Brain microvascular endothelial cell (primary cell): ENCODE measurements around the gene LRCOL1.

Source experiments
- DNase-seq: peaks from one replicate; pipeline ENCODE4 v3.0.0-alpha.2; 2020
- H3K27ac ChIP-seq: fragments of 250-450 bp; sonication (Bioruptor Pico); 2 replicates; pipeline ENCODE4 v1.5.1; 2020; ENCODE audit warnings: mild to moderate bottlenecking, moderate library complexity
- H3K27me3 ChIP-seq: fragments of 250-450 bp; sonication (Bioruptor Pico); replicated peaks from 2 replicates; pipeline ENCODE4 v1.5.1; 2020; ENCODE audit warnings: mild to moderate bottlenecking
- H3K36me3 ChIP-seq: fragments of 250-450 bp; sonication (Bioruptor Pico); replicated peaks from 2 replicates; pipeline ENCODE4 v1.5.1; 2020; ENCODE audit warnings: mild to moderate bottlenecking
- H3K4me3 ChIP-seq: 2 replicates; pipeline ENCODE4 v1.5.1; 2011; ENCODE audit warnings: low read depth, mild to moderate bottlenecking, control low read depth, low read length, moderate library complexity
- in situ Hi-C: cut with HindIII; loops from 2 replicates; pipeline ENCODE4 v1.10.0; 2017; ENCODE audit warnings: low sequenced_read_pairs, low pct_ligation_motif_present
- TF ChIP-seq, protein P1 (sequence below): IDR thresholded peaks from 2 replicates; pipeline ENCODE4 v1.5.1; 2011; ENCODE audit warnings: low read depth, mild to moderate bottlenecking, moderate library complexity, low read length, control low read depth, inconsistent platforms; ENCODE audit errors: missing control alignments

Gene LRCOL1

DNA sequence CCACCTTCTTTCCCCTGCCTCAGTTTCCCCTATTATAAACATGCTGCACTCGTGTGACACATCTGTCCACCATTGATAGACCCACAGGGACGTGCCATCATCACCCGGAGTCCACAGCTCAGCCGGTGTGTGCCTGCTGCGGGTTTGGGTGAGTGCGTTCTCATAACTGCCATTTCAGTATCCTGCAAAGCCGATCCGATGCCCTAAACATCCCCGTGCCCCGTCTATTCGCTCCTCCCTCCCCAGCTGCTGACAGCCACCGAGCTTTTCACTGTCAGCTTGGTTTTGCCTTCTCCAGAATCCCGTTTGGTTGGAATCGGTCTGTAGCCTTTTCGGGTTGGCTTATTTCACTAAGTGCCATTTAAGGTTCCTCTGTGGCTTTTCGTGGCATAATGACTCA, 3.9 kb downstream of the LRCOL1 start:
- H3K27me3 ChIP-seq = peaks cover 47% of the 10 kb centered on the region
- H3K27ac ChIP-seq = no peak overlapping the region
- TF ChIP-seq, protein P1, sequence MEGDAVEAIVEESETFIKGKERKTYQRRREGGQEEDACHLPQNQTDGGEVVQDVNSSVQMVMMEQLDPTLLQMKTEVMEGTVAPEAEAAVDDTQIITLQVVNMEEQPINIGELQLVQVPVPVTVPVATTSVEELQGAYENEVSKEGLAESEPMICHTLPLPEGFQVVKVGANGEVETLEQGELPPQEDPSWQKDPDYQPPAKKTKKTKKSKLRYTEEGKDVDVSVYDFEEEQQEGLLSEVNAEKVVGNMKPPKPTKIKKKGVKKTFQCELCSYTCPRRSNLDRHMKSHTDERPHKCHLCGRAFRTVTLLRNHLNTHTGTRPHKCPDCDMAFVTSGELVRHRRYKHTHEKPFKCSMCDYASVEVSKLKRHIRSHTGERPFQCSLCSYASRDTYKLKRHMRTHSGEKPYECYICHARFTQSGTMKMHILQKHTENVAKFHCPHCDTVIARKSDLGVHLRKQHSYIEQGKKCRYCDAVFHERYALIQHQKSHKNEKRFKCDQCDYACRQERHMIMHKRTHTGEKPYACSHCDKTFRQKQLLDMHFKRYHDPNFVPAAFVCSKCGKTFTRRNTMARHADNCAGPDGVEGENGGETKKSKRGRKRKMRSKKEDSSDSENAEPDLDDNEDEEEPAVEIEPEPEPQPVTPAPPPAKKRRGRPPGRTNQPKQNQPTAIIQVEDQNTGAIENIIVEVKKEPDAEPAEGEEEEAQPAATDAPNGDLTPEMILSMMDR = no peak
- H3K36me3 ChIP-seq = no peaks in the 10 kb centered on the region
- in situ Hi-C loops = no loop called here
- no peak overlapping the region for H3K4me3 ChIP-seq
- no peak for DNase-seq

DNA sequence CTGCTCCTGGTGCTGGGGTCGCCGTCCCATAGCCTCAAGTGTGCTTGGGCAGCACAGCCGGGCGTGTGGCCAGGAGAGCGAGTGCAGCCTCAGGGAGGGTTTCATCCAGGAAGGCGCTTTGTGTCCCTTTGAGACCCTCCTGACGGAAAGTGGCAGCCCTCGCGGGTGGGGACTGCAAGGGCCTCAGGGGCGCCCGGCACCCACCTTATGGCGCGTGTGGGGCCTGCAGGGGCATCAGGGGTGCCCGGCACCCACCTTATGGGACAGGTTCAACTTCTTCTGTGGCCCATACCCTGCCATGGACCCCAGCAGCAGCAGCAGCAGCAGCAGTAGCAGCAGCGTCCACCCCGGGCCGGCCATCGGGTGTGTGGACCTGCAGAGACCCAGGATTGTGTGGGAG, 4.5 kb downstream of the LRCOL1 start:
- H3K27me3 ChIP-seq = peaks cover 49% of the 10 kb centered on the region
- TF ChIP-seq, protein P1 = no peak
- H3K36me3 ChIP-seq = no peaks in the 10 kb centered on the region
- in situ Hi-C loops = no loop called here
- no peak for DNase-seq
- no peak overlapping the region for H3K4me3 ChIP-seq
- H3K27ac ChIP-seq = no peak overlapping the region

DNA sequence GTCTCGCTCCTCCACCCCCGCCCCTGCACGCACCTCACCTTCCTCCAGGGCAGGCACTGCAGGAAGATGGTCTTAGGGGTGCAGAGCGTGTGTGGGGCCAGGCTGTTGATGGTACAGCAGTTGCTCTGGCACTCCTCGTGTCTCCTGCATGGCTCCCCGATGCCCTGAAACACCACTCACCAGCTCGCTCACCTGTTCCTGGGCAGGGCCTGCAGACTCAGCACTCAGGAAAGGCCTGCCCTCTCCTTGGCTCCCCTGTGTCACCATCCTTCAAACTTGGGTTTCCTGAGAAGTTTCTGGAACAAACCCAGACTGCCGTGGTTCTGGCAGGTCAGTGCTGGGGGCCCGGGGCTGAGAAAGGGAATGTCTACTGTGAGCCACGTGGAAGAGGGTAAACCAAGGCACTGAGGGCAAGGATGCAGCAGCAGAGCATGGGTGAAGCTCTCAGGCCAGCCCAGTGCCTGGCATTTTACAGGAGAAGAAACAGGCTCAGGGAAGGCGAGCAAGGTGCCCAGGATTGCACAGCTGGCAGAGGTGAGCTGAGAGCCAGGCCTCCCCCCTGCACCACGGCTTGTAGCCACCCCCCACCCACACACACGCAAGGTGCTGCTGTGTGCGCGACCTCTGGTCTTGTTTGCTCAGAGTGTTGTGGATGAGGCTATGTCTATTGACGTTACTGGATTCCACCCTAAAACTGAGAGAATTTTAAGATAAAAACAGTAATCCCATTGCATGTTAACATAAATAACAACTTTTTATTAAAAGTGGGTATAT, 5.5 kb downstream of the LRCOL1 start:
- H3K27ac ChIP-seq = no peak overlapping the region
- H3K27me3 ChIP-seq = peaks cover 49% of the 10 kb centered on the region
- no peak for DNase-seq
- TF ChIP-seq, protein P1 = no peak
- no peak overlapping the region for H3K4me3 ChIP-seq
- in situ Hi-C loops = no loop called here
- H3K36me3 ChIP-seq = no peaks in the 10 kb centered on the region

DNA sequence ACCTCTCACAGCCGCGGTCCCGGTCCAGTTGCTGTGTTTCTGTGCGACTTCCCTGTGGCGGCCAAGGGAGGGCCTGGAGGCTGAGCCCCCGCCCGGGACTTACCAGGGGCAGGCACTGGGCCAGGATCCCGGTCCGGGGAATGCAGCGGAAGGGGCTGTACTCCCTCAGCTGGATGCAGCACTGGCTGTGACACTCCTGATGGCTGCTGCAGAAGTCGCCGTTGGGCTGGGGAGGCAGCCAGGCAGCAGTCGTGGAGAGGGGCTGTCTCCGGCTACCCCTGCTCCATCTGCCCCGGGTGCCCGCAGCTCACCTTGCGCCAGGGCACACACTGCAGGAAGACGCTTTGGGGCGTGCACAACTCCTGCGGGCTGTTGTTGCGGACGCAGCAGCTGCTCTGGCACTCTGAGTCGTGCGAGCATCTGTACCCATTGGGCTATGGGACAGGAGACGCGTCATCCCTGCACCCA, 6.2 kb downstream of the LRCOL1 start:
- Histone ChIP-seq H3K36me3 (no peaks in the 10 kb centered on the region), H3K27ac (no peak overlapping the region), H3K4me3 (no peak overlapping the region), H3K27me3 (peaks cover 44% of the 10 kb centered on the region)
- no peak for DNase-seq
- TF ChIP-seq, protein P1 = no peak
- in situ Hi-C loops = no loop called here

DNA sequence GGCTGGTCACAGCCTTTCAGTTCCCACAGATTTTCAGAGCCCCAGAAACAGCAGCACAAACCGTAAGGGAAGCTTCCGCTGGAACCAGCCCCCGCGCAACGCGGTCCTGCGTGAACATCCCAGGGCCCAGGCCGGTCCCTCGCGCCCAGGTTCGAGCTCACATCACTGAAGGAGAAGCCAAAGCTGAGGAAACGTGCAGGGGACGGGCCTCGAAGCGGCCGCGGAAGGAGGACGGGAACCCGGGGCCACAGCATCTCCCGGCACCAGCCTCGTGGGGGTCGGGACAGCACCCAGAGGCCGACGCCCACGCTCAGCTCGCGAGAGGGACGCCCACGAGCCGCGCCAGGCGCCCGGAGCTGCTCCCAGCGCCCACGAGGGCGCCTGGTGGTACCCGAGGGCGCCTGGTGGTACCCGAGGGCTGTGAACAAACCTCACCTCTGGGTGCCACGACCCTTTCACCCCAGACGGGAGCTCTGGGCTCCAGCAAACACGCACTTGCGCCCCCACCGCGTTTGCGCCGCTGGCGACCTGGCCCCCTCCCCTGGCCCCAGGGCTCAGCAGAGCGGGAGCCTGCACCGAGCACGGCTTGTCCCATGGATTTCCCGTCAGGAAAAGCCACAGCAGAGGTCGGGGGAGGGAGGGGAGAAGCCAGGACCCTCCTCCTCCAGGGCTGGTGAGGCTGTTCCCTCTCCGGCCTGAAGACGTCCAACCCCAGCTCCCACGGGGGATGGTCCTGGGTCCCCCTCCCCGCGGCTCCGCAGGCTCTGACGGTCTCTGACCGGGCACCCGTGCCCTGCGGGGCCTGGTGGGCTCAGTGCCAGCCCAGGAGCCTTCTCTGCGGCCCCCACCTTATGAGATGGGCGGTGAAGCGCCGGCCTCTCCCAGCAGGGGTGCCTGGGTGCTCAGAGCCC, 6.9 kb downstream of the LRCOL1 start:
- in situ Hi-C loops = no loop called here
- TF ChIP-seq, protein P1 = no peak

More for the DNA sequence above, 6.9 kb downstream of the LRCOL1 start:
- Histone ChIP-seq H3K36me3 (no peaks in the 10 kb centered on the region), H3K27ac (no peak overlapping the region), H3K4me3 (no peak overlapping the region), H3K27me3 (peaks cover 42% of the 10 kb centered on the region)
- no peak for DNase-seq
